GM21381 (cell line): ENCODE measurements around the gene STK32B.

Experiments used
- ATAC-seq: cut with Tn5 transposase; IDR thresholded peaks from one replicate; pipeline ENCODE4 v1.9.1; 2021; ENCODE audit warnings: mild to moderate bottlenecking, moderate library complexity; ENCODE audit not compliant: unreplicated experiment

The STK32B gene

GRCh38 chr4:5497489-5497888 is 446.2 kb downstream of the STK32B start:
- ATAC-seq, result no peak

- ATAC-seq, result no peak
These were observed 448.9 kb downstream of the STK32B start for GRCh38 chr4:5500165-5500564.

GRCh38 chr4:5503336-5503936 is 452.2 kb downstream of the STK32B start:
- ATAC-seq, result no peak

GRCh38 chr4:5504486-5504885 is 453.2 kb downstream of the STK32B start:
- ATAC-seq, result no peak

GRCh38 chr4:5510504-5510903 is 459.2 kb downstream of the STK32B start:
- no peak for ATAC-seq

GRCh38 chr4:5511791-5512190 is 460.5 kb downstream of the STK32B start:
- ATAC-seq, result no peak

- no peak for ATAC-seq
These were observed 464.4 kb downstream of the STK32B start for GRCh38 chr4:5515646-5516045.

GRCh38 chr4:5517372-5517771 is 466.1 kb downstream of the STK32B start:
- ATAC-seq, result no peak

GRCh38 chr4:5524446-5525299 is 473.4 kb downstream of the STK32B start:
- no peak for ATAC-seq

GRCh38 chr4:5526080-5526846 is 475.0 kb downstream of the STK32B start:
- ATAC-seq, result no peak

- no peak for ATAC-seq
These were observed 475.9 kb downstream of the STK32B start for GRCh38 chr4:5527211-5527610.

GRCh38 chr4:5528031-5528436 is 476.8 kb downstream of the STK32B start:
- no peak for ATAC-seq

GRCh38 chr4:5532100-5532499 is 480.8 kb downstream of the STK32B start:
- no peak for ATAC-seq

GRCh38 chr4:5539584-5539983 is 488.3 kb downstream of the STK32B start:
- no peak for ATAC-seq

GRCh38 chr4:5541169-5541568 is 489.9 kb downstream of the STK32B start:
- no peak for ATAC-seq

GRCh38 chr4:5543681-5544080 is 492.4 kb downstream of the STK32B start:
- no peak for ATAC-seq

GRCh38 chr4:5544762-5545161 is 493.5 kb downstream of the STK32B start:
- no peak for ATAC-seq

- no peak for ATAC-seq
These were observed 494.0 kb downstream of the STK32B start for GRCh38 chr4:5545271-5545670.

GRCh38 chr4:5547651-5548249 is 496.5 kb downstream of the STK32B start:
- ATAC-seq, result no peak
